GM12878 (cell line): ENCODE results near the gene GAS2L3. TPM values are rescaled to one million over a fixed set of nuclear protein-coding genes. Genes with fewer than 3 reads are reported as not detected.

ENCODE experiments used
- ATAC-seq: fragments of 200-7000 bp; cut with Tn5 transposase; 3 replicates; pipeline ENCODE4 v1.9.1; 2020; ENCODE audit warnings: mild to moderate bottlenecking, moderate library complexity
- BruUV-seq: library from RNA; stranded (reverse); fragments of 400-500 nt; replicated peaks from 2 replicates; lab custom pipeline; 2021; lab: Mats Ljungman, UMichigan
- CTCF ChIA-PET: fragments of 300-600 bp; sonication (Branson Sonifier 250); formaldehyde crosslinking; extraction: SDS; loops from one replicate; lab custom pipeline; 2021; ENCODE audit warnings: inconsistent platforms; lab: Yijun Ruan, JAX
- POLR2A ChIA-PET: fragments of 350-600 bp; formaldehyde crosslinking; extraction: SDS; loops from one replicate; lab custom pipeline; 2021; ENCODE audit warnings: inconsistent platforms; lab: Charles Lee
- RAD21 ChIA-PET: fragments of 300-600 bp; sonication (Branson Sonifier 250); formaldehyde crosslinking; loops from one replicate; lab custom pipeline; 2023; ENCODE audit warnings: antibody characterized with exemption; ENCODE audit not compliant: unreplicated experiment; lab: Charles Lee
- SMC1A ChIA-PET: fragments of 300-600 bp; sonication (Branson Sonifier 250); formaldehyde crosslinking; loops from one replicate; lab custom pipeline; 2023; ENCODE audit not compliant: unreplicated experiment, uncharacterized antibody; lab: Charles Lee
- DNase-seq: peaks from one replicate; pipeline ENCODE4 v3.0.0-alpha.2; 2011; ENCODE audit warnings: low read depth, low spot score
- FAIRE-seq: peaks from 3 replicates; lab custom pipeline; 2011; peaks lifted over from hg19 to GRCh38; lab: Jason Lieb, UNC
- H2AFZ ChIP-seq: 2 replicates; pipeline ENCODE4 v1.6.0; 2011; ENCODE audit warnings: low read depth, low read length, control low read depth; ENCODE audit not compliant: control insufficient read depth
- H3K27ac ChIP-seq: 2 replicates; pipeline ENCODE4 v1.5.1; 2011; ENCODE audit warnings: control low read depth; ENCODE audit not compliant: control insufficient read depth, insufficient read depth
- H3K27me3 ChIP-seq, 2 experiments: replicated peaks in 1 of 2; 2 replicates each; pipeline versions ENCODE4 v1.6.0 to v1.6.1; 2011; ENCODE audit warnings: low read length in 1 of 2; ENCODE audit not compliant: control insufficient read depth in 2 of 2, insufficient read depth in 2 of 2
- H3K36me3 ChIP-seq, 2 experiments: 2 replicates each; pipeline ENCODE4 v1.5.1; 2011; ENCODE audit warnings: low read length in 1 of 2; ENCODE audit not compliant: control insufficient read depth in 2 of 2, insufficient read depth in 2 of 2
- H3K4me1 ChIP-seq: 2 replicates; pipeline ENCODE4 v1.6.1; 2011; ENCODE audit warnings: mild to moderate bottlenecking, low read length, moderate library complexity, mixed read lengths; ENCODE audit not compliant: control insufficient read depth, insufficient read depth
- H3K4me2 ChIP-seq: 2 replicates; pipeline ENCODE4 v1.6.0; 2011; ENCODE audit warnings: control low read depth; ENCODE audit not compliant: control insufficient read depth, insufficient read depth
- H3K4me3 ChIP-seq: fragments of 200-600 bp; sonication (generic); 2 replicates; pipeline ENCODE4 v1.5.1; 2016
- H3K79me2 ChIP-seq: 2 replicates; pipeline ENCODE4 v1.6.0; 2011; ENCODE audit warnings: low read length; ENCODE audit not compliant: control insufficient read depth, insufficient read depth
- H3K9ac ChIP-seq: 2 replicates; pipeline ENCODE4 v1.8.0; 2011; ENCODE audit warnings: low read length, control low read depth, mixed read lengths; ENCODE audit not compliant: control insufficient read depth, insufficient read depth
- H3K9me3 ChIP-seq: replicated peaks from 3 replicates; pipeline ENCODE4 v1.5.1; 2011; ENCODE audit warnings: mild to moderate bottlenecking, low read length; ENCODE audit not compliant: control insufficient read depth, insufficient read depth
- H4K20me1 ChIP-seq: 2 replicates; pipeline ENCODE4 v1.6.0; 2011; ENCODE audit not compliant: control insufficient read depth, insufficient read depth
- ATF7 ChIP-seq: fragments of 450-650 bp; IDR thresholded peaks from 2 replicates; pipeline ENCODE4 v1.6.1; 2016; ENCODE audit warnings: low read depth, mild to moderate bottlenecking
- BCL3 ChIP-seq: IDR thresholded peaks from 2 replicates; pipeline ENCODE4 v1.6.1; 2011; ENCODE audit warnings: borderline replicate concordance, low read depth, mild to moderate bottlenecking, moderate library complexity, low read length; ENCODE audit not compliant: insufficient read depth, poor library complexity, severe bottlenecking
- BMI1 ChIP-seq: fragments of 450-650 bp; IDR thresholded peaks from 2 replicates; pipeline ENCODE4 v1.6.1; 2016; ENCODE audit warnings: mild to moderate bottlenecking, moderate library complexity, borderline replicate concordance
- BRCA1 ChIP-seq: IDR thresholded peaks from 2 replicates; pipeline ENCODE4 v1.6.1; 2011; ENCODE audit warnings: low read depth, low read length, improper control_type of control experiment
- CHD1 ChIP-seq: IDR thresholded peaks from 2 replicates; pipeline ENCODE4 v1.6.1; 2012; ENCODE audit warnings: low read depth, low read length, improper control_type of control experiment
- CREM ChIP-seq: IDR thresholded peaks from 2 replicates; pipeline ENCODE4 v1.6.1; 2014; ENCODE audit warnings: antibody characterized with exemption, low read depth
- JUND ChIP-seq: IDR thresholded peaks from 2 replicates; pipeline ENCODE4 v1.6.1; 2012; ENCODE audit warnings: low read depth, mild to moderate bottlenecking, low read length, improper control_type of control experiment, moderate library complexity
- LARP7 ChIP-seq: fragments of 450-650 bp; IDR thresholded peaks from 2 replicates; pipeline ENCODE4 v1.6.1; 2017; ENCODE audit warnings: mild to moderate bottlenecking
- MEF2B ChIP-seq: fragments of 450-650 bp; IDR thresholded peaks from 2 replicates; pipeline ENCODE4 v1.6.1; 2018; ENCODE audit warnings: mild to moderate bottlenecking, moderate library complexity; ENCODE audit not compliant: partially characterized antibody, poor library complexity, severe bottlenecking
- MTA2 ChIP-seq: fragments of 450-650 bp; IDR thresholded peaks from 2 replicates; pipeline ENCODE4 v1.6.1; 2016; ENCODE audit warnings: low read depth, mild to moderate bottlenecking, moderate library complexity
- NKRF ChIP-seq: fragments of 450-650 bp; conservative IDR thresholded peaks from 2 replicates; pipeline ENCODE4 v1.6.1; 2017; ENCODE audit warnings: mild to moderate bottlenecking, moderate library complexity
- PML ChIP-seq: IDR thresholded peaks from 2 replicates; pipeline ENCODE4 v1.6.1; 2012; ENCODE audit warnings: low read length, inconsistent platforms
- POLR2AphosphoS2 ChIP-seq: IDR thresholded peaks from 2 replicates; pipeline ENCODE4 v1.6.1; 2011; ENCODE audit warnings: low read depth, mild to moderate bottlenecking, low read length, improper control_type of control experiment, moderate library complexity
- RFX5 ChIP-seq: IDR thresholded peaks from 2 replicates; pipeline ENCODE4 v1.6.1; 2011; ENCODE audit warnings: low read depth, low read length, improper control_type of control experiment
- SMAD1 ChIP-seq: fragments of 450-650 bp; IDR thresholded peaks from 2 replicates; pipeline ENCODE4 v1.6.1; 2018; ENCODE audit warnings: mild to moderate bottlenecking, low read depth; ENCODE audit not compliant: partially characterized antibody
- SUPT20H ChIP-seq: IDR thresholded peaks from 2 replicates; pipeline ENCODE4 v1.6.1; 2011; ENCODE audit warnings: low read depth, mild to moderate bottlenecking, low read length, moderate library complexity, borderline replicate concordance; ENCODE audit not compliant: control insufficient read depth
- TBL1XR1 ChIP-seq: IDR thresholded peaks from 2 replicates; pipeline ENCODE4 v1.6.1; 2012; ENCODE audit warnings: low read depth, low read length, improper control_type of control experiment
- ZNF217 ChIP-seq: fragments of 450-650 bp; IDR thresholded peaks from 2 replicates; pipeline ENCODE4 v1.6.1; 2017; ENCODE audit warnings: antibody characterized with exemption, mild to moderate bottlenecking
- WGBS: methylation state at CpG from one replicate; pipeline ENCODE4 v1.1.6; 2016; ENCODE audit warnings: low lambda C conversion rate; ENCODE audit not compliant: insufficient replicate concordance, insufficient coverage; ENCODE audit errors: missing lambda C conversion rate; 5-methylcytosine and 5-hydroxymethylcytosine counted together
- in situ Hi-C: fragments of 300-500 bp; cut with MboI; formaldehyde crosslinking; loops from 9 replicates; pipeline ENCODE4 v1.14.3; 2018; ENCODE audit warnings: mixed read lengths
- intact Hi-C: fragments of 100-400 bp; cut with micrococcal nuclease; formaldehyde crosslinking; loops from one replicate; pipeline ENCODE4 v1.14.2; 2022; ENCODE audit not compliant: unreplicated experiment
- polyA plus RNA-seq, 11 experiments: library from polyadenylated mRNA; depleted of rRNA in 4 of 11; unstranded in 6 of 11; stranded (reverse) in 5 of 11; fragments of >200 nt; fragmentation: Nextera tagmentation in 4 of 11; fragmentation: Illumina TruSeq in 1 of 11; extraction: Ambion mirVana in 4 of 11; extraction: Trizol in 1 of 11; gene quantifications; 1 replicate in 1 of 11; 2 replicates in 10 of 11; pipeline versions ENCODE4 v1.2.1 to v1.2.3, GENCODE V29; 2011 to 2016; ENCODE audit warnings: inconsistent platforms in 2 of 11, missing spikeins in 2 of 11, low read depth in 1 of 11
- total RNA-seq, 4 experiments: library from RNA; depleted of rRNA in 3 of 4; stranded (reverse); fragments of >200 nt in 3 of 4; fragmentation: Illumina TruSeq in 1 of 4; extraction: Trizol in 1 of 4; gene quantifications; 2 replicates each; pipeline versions ENCODE4 v1.2.1 to v1.2.3, GENCODE V29; 2013 to 2021

The GAS2L3 gene
- total and polyA plus RNA-seq, 10 of the 15 experiments (the other 5 are each of a cell fraction or from before 2014, with no cell fraction given): 0.46 to 6.6 (median 2.4) TPM

- no peak for TF ChIP-seq SMAD1
- TF ChIP-seq SUPT20H: no peak
- no peak for TF ChIP-seq ATF7
- no peak for TF ChIP-seq MEF2B
- no peak for TF ChIP-seq JUND
- TF ChIP-seq POLR2AphosphoS2: no peak
- no peak for TF ChIP-seq PML
These were observed 45.5 kb upstream of the GAS2L3 start (continued) for GRCh38 chr12:100528034-100528433.

- FAIRE-seq (no peak), ATAC-seq (no peak), DNase-seq (no peak)
- H3K9ac ChIP-seq: no peak overlapping the region
- H2AFZ ChIP-seq: no peak overlapping the region
- H3K27me3 ChIP-seq: no peaks in the 10 kb centered on the region
- H3K79me2 ChIP-seq: no peaks in the 10 kb centered on the region
- in situ Hi-C loops: no loop called here
- H3K4me2 ChIP-seq: no peak overlapping the region
- ChIA-PET CTCF (interaction anchor here (0.8 kb wide), 1 partner anchor 143 kb away, joined by 3 read pairs; no protein-coding TSS in a partner anchor), RAD21 (no interaction called here), POLR2A (no interaction called here), SMC1A (interaction anchor here (0.6 kb wide), 1 partner anchor 17 kb away, joined by 3 read pairs; no protein-coding TSS in a partner anchor)
- H3K4me3 ChIP-seq: no peak overlapping the region
- WGBS: 38% methylated on average over 1 of the region's 1 CpG
- no peaks in the 10 kb centered on the region for H3K36me3 ChIP-seq
- no peaks in the 10 kb centered on the region for H4K20me1 ChIP-seq
- H3K9me3 ChIP-seq: no peaks in the 10 kb centered on the region
- H3K4me1 ChIP-seq: no peaks in the 10 kb centered on the region
- intact Hi-C loops: no loop called here
- BruUV-seq: no TSS peak
- H3K27ac ChIP-seq: no peak overlapping the region
- TF ChIP-seq BMI1 (no peak), LARP7 (no peak), JUND (no peak), MTA2 (no peak), BRCA1 (no peak), TBL1XR1 (no peak), RFX5 (no peak), CHD1 (no peak), ZNF217 (no peak), CREM (no peak), SMAD1 (no peak), NKRF (no peak), BCL3 (no peak)
These were observed 44.9 kb upstream of the GAS2L3 start for GRCh38 chr12:100528471-100529127.
